HCT116 (cell line): ENCODE measurements around the gene DPYD. TPM values are rescaled to one million over a fixed set of nuclear protein-coding genes. Genes with fewer than 3 reads are reported as not detected.

Experiments used
- ATAC-seq: fragments of 200-7000 bp; cut with Tn5 transposase; 2 replicates; pipeline ENCODE4 v1.9.1; 2020; ENCODE audit warnings: mild to moderate bottlenecking, moderate library complexity
- BruUV-seq: library from RNA; stranded (reverse); fragments of 400-500 nt; replicated peaks from 2 replicates; lab custom pipeline; 2021; lab: Mats Ljungman, UMichigan
- CTCF ChIA-PET: fragments of 300-600 bp; sonication (Branson Sonifier 250); formaldehyde crosslinking; loops from one replicate; lab custom pipeline; 2021; ENCODE audit warnings: antibody characterized with exemption; lab: Charles Lee
- POLR2A ChIA-PET: fragments of 300-600, 350-600 bp; sonication (Branson Sonifier 250); formaldehyde crosslinking; loops from one replicate; lab custom pipeline; 2021; ENCODE audit warnings: antibody characterized with exemption; lab: Charles Lee
- RAD21 ChIA-PET, 2 experiments: fragments of 300-600 bp; sonication (Branson Sonifier 250); formaldehyde crosslinking; loops; one replicate each; lab custom pipeline; 2023; ENCODE audit warnings: low total read pairs in 2 of 2; ENCODE audit not compliant: uncharacterized antibody in 2 of 2, unreplicated experiment in 2 of 2, low non-redundant PET in 1 of 2; lab: Charles Lee
- DNase-seq: peaks from one replicate; pipeline ENCODE4 v3.0.0-alpha.2; 2010; ENCODE audit warnings: low read depth, low spot score
- H2AFZ ChIP-seq: fragments of 200-600 bp; shearing (Covaris generic), sonication (generic); 2 replicates; pipeline ENCODE4 v1.6.1; 2017; ENCODE audit warnings: low read depth, mixed run types, mixed read lengths, antibody characterized with exemption, low read length; ENCODE audit not compliant: poor library complexity, severe bottlenecking
- H3K27ac ChIP-seq: 2 replicates; pipeline ENCODE4 v1.5.1; 2012; ENCODE audit warnings: low read depth, low read length
- H3K27me3 ChIP-seq: fragments of 200-600 bp; sonication (generic); 2 replicates; pipeline ENCODE4 v1.6.1; 2016; ENCODE audit warnings: mixed run types, low read length, mixed read lengths; ENCODE audit not compliant: insufficient read depth
- H3K36me3 ChIP-seq, 2 experiments: fragments of 200-500 bp in 1 of 2; fragments of 200-600 bp in 1 of 2; sonication (Bioruptor generic) in 1 of 2; sonication (generic) in 1 of 2; 2 replicates each; pipeline versions ENCODE4 v1.5.1 to v1.6.1; 2014 to 2016; ENCODE audit warnings: low read length in 2 of 2, inconsistent platforms in 1 of 2, mixed read lengths in 1 of 2, mixed run types in 1 of 2; ENCODE audit not compliant: insufficient read depth in 2 of 2, control insufficient read depth in 1 of 2
- H3K4me1 ChIP-seq, 2 experiments: fragments of 200-600 bp in 1 of 2; sonication (generic) in 1 of 2; 2 replicates each; pipeline versions ENCODE4 v1.5.1 to v1.6.1; 2012 to 2017; ENCODE audit warnings: low read length in 2 of 2, inconsistent platforms in 1 of 2, mild to moderate bottlenecking in 1 of 2, mixed read lengths in 1 of 2, mixed run types in 1 of 2, moderate library complexity in 1 of 2; ENCODE audit not compliant: insufficient read depth in 2 of 2, control insufficient read depth in 1 of 2
- H3K4me2 ChIP-seq: fragments of 200-600 bp; sonication (generic); 2 replicates; pipeline ENCODE4 v1.6.1; 2017; ENCODE audit warnings: mixed run types, low read length, mixed read lengths
- H3K4me3 ChIP-seq, 2 experiments: fragments of 200-600 bp in 1 of 2; sonication (generic) in 1 of 2; replicated peaks in 1 of 2; 2 replicates each; pipeline ENCODE4 v1.5.1; 2011 to 2016; ENCODE audit warnings: low read length in 2 of 2, control low read depth in 1 of 2, low read depth in 1 of 2, mild to moderate bottlenecking in 1 of 2, mixed read lengths in 1 of 2, mixed run types in 1 of 2
- H3K79me2 ChIP-seq: fragments of 200-600 bp; sonication (generic); 2 replicates; pipeline ENCODE4 v1.6.1; 2017; ENCODE audit warnings: mild to moderate bottlenecking, mixed run types, low read length, moderate library complexity, mixed read lengths; ENCODE audit not compliant: insufficient read depth
- H3K9ac ChIP-seq: fragments of 200-600 bp; sonication (generic); 2 replicates; pipeline ENCODE4 v1.6.1; 2016; ENCODE audit warnings: low read length, mixed read lengths
- H3K9me2 ChIP-seq: fragments of 200-600 bp; sonication (generic), shearing (Covaris generic); 2 replicates; pipeline ENCODE4 v1.6.1; 2017; ENCODE audit warnings: mixed run types, mild to moderate bottlenecking, moderate library complexity; ENCODE audit not compliant: insufficient read depth
- H3K9me3 ChIP-seq, 2 experiments: fragments of 200-500 bp in 1 of 2; fragments of 200-600 bp in 1 of 2; sonication (Bioruptor generic) in 1 of 2; sonication (generic) in 1 of 2; 2 replicates each; pipeline ENCODE4 v1.6.1; 2014 to 2017; ENCODE audit warnings: low read length in 2 of 2, mixed read lengths in 2 of 2, inconsistent platforms in 1 of 2, low read depth in 1 of 2, mild to moderate bottlenecking in 1 of 2, mixed run types in 1 of 2, moderate library complexity in 1 of 2; ENCODE audit not compliant: control insufficient read depth in 1 of 2, insufficient read depth in 1 of 2
- H4K20me1 ChIP-seq: fragments of 200-600 bp; sonication (generic), shearing (Covaris generic); 2 replicates; pipeline ENCODE4 v1.6.1; 2017; ENCODE audit warnings: mixed run types, mild to moderate bottlenecking, moderate library complexity; ENCODE audit not compliant: insufficient read depth
- ATF3 ChIP-seq: IDR thresholded peaks from 2 replicates; pipeline ENCODE4 v1.6.1; 2012
- CEBPB ChIP-seq: IDR thresholded peaks from 2 replicates; pipeline ENCODE4 v1.6.1; 2012; ENCODE audit warnings: low read depth
- CTCF ChIP-seq, 3 experiments: fragments of 200-600 bp in 1 of 3; sonication (generic) in 1 of 3; IDR thresholded peaks in 2 of 3; conservative IDR thresholded peaks in 1 of 3; 2 replicates each; pipeline ENCODE4 v1.5.1; 2012 to 2017; ENCODE audit warnings: low read depth in 2 of 3, low read length in 2 of 3, antibody characterized with exemption in 1 of 3, borderline replicate concordance in 1 of 3, control low read depth in 1 of 3, mild to moderate bottlenecking in 1 of 3, mixed read lengths in 1 of 3, mixed run types in 1 of 3, moderate library complexity in 1 of 3; ENCODE audit not compliant: insufficient read depth in 1 of 3
- EGR1 ChIP-seq: IDR thresholded peaks from 2 replicates; pipeline ENCODE4 v1.6.1; 2012; ENCODE audit warnings: low read depth
- ELF1 ChIP-seq: IDR thresholded peaks from 2 replicates; pipeline ENCODE4 v1.6.1; 2012; ENCODE audit warnings: low read depth, borderline replicate concordance
- EZH2phosphoT487 ChIP-seq: fragments of 200-600 bp; IDR thresholded peaks from 2 replicates; pipeline ENCODE4 v1.6.1; 2018; ENCODE audit warnings: antibody characterized with exemption, borderline replicate concordance
- FOSL1 ChIP-seq: IDR thresholded peaks from 2 replicates; pipeline ENCODE4 v1.6.1; 2012; ENCODE audit warnings: low read depth
- JUND ChIP-seq: IDR thresholded peaks from 2 replicates; pipeline ENCODE4 v1.6.1; 2012
- MAX ChIP-seq: IDR thresholded peaks from 2 replicates; pipeline ENCODE4 v1.6.1; 2012
- POLR2A ChIP-seq: IDR thresholded peaks from 2 replicates; pipeline ENCODE4 v1.7.0; 2011; ENCODE audit warnings: borderline replicate concordance; ENCODE audit not compliant: insufficient read depth, insufficient read length; ENCODE audit errors: extremely low read depth
- POLR2AphosphoS5 ChIP-seq: IDR thresholded peaks from 2 replicates; pipeline ENCODE4 v1.6.1; 2011; ENCODE audit warnings: mild to moderate bottlenecking, low read depth, low read length, moderate library complexity
- RAD21 ChIP-seq: IDR thresholded peaks from 2 replicates; pipeline ENCODE4 v1.6.1; 2012; ENCODE audit warnings: low read depth, mild to moderate bottlenecking
- REST ChIP-seq: IDR thresholded peaks from 2 replicates; pipeline ENCODE4 v1.6.1; 2012; ENCODE audit warnings: low read depth
- SIN3A ChIP-seq: IDR thresholded peaks from 2 replicates; pipeline ENCODE4 v1.6.1; 2012; ENCODE audit warnings: low read depth
- SP1 ChIP-seq: IDR thresholded peaks from 2 replicates; pipeline ENCODE4 v1.6.1; 2012; ENCODE audit warnings: low read depth
- SRF ChIP-seq: IDR thresholded peaks from 2 replicates; pipeline ENCODE4 v1.6.1; 2012; ENCODE audit warnings: low read depth
- YY1 ChIP-seq: IDR thresholded peaks from 2 replicates; pipeline ENCODE4 v1.6.1; 2011; ENCODE audit warnings: low read length, low read depth, moderate library complexity, mild to moderate bottlenecking; ENCODE audit not compliant: insufficient replicate concordance; ENCODE audit errors: extremely low read depth
- ZBTB33 ChIP-seq: IDR thresholded peaks from 2 replicates; pipeline ENCODE4 v1.6.1; 2011; ENCODE audit warnings: mild to moderate bottlenecking, low read length, moderate library complexity; ENCODE audit not compliant: insufficient replicate concordance; ENCODE audit errors: extremely low read depth
- ZFX ChIP-seq: fragments of 450-650 bp; IDR thresholded peaks from 2 replicates; pipeline ENCODE4 v1.6.1; 2017
- ZNF274 ChIP-seq: fragments of 200-500 bp; sonication (Bioruptor generic); IDR thresholded peaks from 2 replicates; pipeline ENCODE4 v1.6.1; 2014; ENCODE audit warnings: mild to moderate bottlenecking, low read depth, low read length, inconsistent platforms
- intact Hi-C: fragments of 100-400 bp; cut with micrococcal nuclease; formaldehyde crosslinking; loops from 2 replicates; pipeline ENCODE4 v1.10.0; 2022
- total RNA-seq: library from RNA; stranded (reverse); gene quantifications from one replicate; pipeline ENCODE4 v1.2.1, GENCODE V29; 2021; ENCODE audit not compliant: unreplicated experiment

Gene DPYD
- total RNA-seq, 1 experiment from 2014 or later: 1.7 TPM

GRCh38 chr1:97038410-97038809, 882.4 kb downstream of the DPYD start:
- no TSS peak for BruUV-seq
- CTCF ChIA-PET: no interaction called here
- Histone ChIP-seq H2AFZ (no peak overlapping the region), H3K9me2 (no peaks in the 10 kb centered on the region), H3K36me3 (no peaks in the 10 kb centered on the region), H3K9ac (no peak overlapping the region), H3K9me3 (no peaks in the 10 kb centered on the region), H4K20me1 (no peaks in the 10 kb centered on the region), H3K4me2 (no peak overlapping the region), H3K27me3 (no peaks in the 10 kb centered on the region), H3K79me2 (no peaks in the 10 kb centered on the region), H3K4me1 (no peaks in the 10 kb centered on the region), H3K4me3 (no peak overlapping the region), H3K27ac (no peak overlapping the region)
- no peak for DNase-seq
- no peak for TF ChIP-seq YY1
- TF ChIP-seq ZFX: no peak
- TF ChIP-seq MAX: no peak
- TF ChIP-seq ZNF274: no peak
- TF ChIP-seq POLR2A: no peak
- TF ChIP-seq SIN3A: no peak
- no peak for TF ChIP-seq REST
- TF ChIP-seq JUND: no peak
- no peak for TF ChIP-seq SP1
- TF ChIP-seq FOSL1: no peak
- no peak for TF ChIP-seq CTCF (IDR thresholded peaks at IDR 0.05 in 2 of 3, conservative IDR thresholded peaks at IDR 0.05 in 1 of 3; ENCODE audit: borderline replicate concordance in 1 of 3, insufficient read depth in 1 of 3, low read depth in 2 of 3, low read length in 2 of 3)
- no peak for TF ChIP-seq EZH2phosphoT487
- no peak for TF ChIP-seq SRF
- no peak for TF ChIP-seq RAD21
- no peak for TF ChIP-seq ZBTB33
- TF ChIP-seq ELF1: no peak
- TF ChIP-seq EGR1: no peak
- no peak for TF ChIP-seq POLR2AphosphoS5
- TF ChIP-seq CEBPB: no peak
- no peak for TF ChIP-seq ATF3
- POLR2A ChIA-PET: no interaction called here
- intact Hi-C loops: no loop called here
- RAD21 ChIA-PET: no interaction called here
- no peak for ATAC-seq
